DMS 273 (cell line): ENCODE data around the gene ASB11.
"Not testable (repeated sequence)": the region's sequence is repeated elsewhere in the genome, so short reads cannot be mapped to it uniquely, and the experiment has no call there.

ENCODE experiments used
- DNase-seq: peaks from one replicate; lab custom pipeline; 2025; ENCODE audit not compliant: unreplicated experiment; lab: John Stamatoyannopoulos, UW

Gene ASB11

GRCh38 chrX:15310117-15310516 is 5.3 kb downstream of the ASB11 start:
- DNase-seq, result peak; percentile 52

GRCh38 chrX:15305899-15306298 is 9.5 kb downstream of the ASB11 start:
- not testable (repeated sequence) for DNase-seq

- DNase-seq, result no peak
Measured at GRCh38 chrX:15301924-15302323, 13.5 kb downstream of the ASB11 start.

- peak; percentile 42 for DNase-seq
Measured at GRCh38 chrX:15299941-15300851, 15.2 kb downstream of the ASB11 start.

- DNase-seq, result no peak
Measured at GRCh38 chrX:15298780-15299179, 16.7 kb downstream of the ASB11 start.

- no peak for DNase-seq
Measured at GRCh38 chrX:15298201-15298600, 17.2 kb downstream of the ASB11 start.

- peak; percentile 24 for DNase-seq
Measured at GRCh38 chrX:15293451-15293850, 22.0 kb downstream of the ASB11 start.

- DNase-seq, result no peak
Measured at GRCh38 chrX:15292861-15293260, 22.6 kb downstream of the ASB11 start.

- no peak for DNase-seq
Measured at GRCh38 chrX:15277604-15278003, 37.8 kb downstream of the ASB11 start.

- no peak for DNase-seq
Measured at GRCh38 chrX:15274946-15275345, 40.5 kb downstream of the ASB11 start.

- DNase-seq, result not testable (repeated sequence)
Measured at GRCh38 chrX:15273275-15273674, 42.2 kb downstream of the ASB11 start.

GRCh38 chrX:15271757-15272156 is 43.7 kb downstream of the ASB11 start:
- no peak for DNase-seq

- DNase-seq, result peak; percentile 81
Measured at GRCh38 chrX:15269618-15270521, 45.6 kb downstream of the ASB11 start, which contains the start of gene ASB9. Gene ASB9 (minus strand): TSS chrX:15270083. CDS start chrX:15269874, 209 bp downstream.

- DNase-seq, result no peak
Measured at GRCh38 chrX:15269120-15269519, 46.3 kb downstream of the ASB11 start.

- no peak for DNase-seq
Measured at GRCh38 chrX:15254852-15255251, 60.6 kb downstream of the ASB11 start.

GRCh38 chrX:15245896-15246295 is 69.5 kb downstream of the ASB11 start:
- DNase-seq, result no peak

GRCh38 chrX:15244421-15244820 is 71.0 kb downstream of the ASB11 start:
- no peak for DNase-seq

GRCh38 chrX:15242899-15243555 is 72.4 kb downstream of the ASB11 start:
- DNase-seq, result peak; percentile 77

GRCh38 chrX:15241301-15241700 is 74.1 kb downstream of the ASB11 start:
- no peak for DNase-seq

GRCh38 chrX:15240414-15240813 is 75.0 kb downstream of the ASB11 start:
- DNase-seq, result no peak

- no peak for DNase-seq
Measured at GRCh38 chrX:15236146-15236545, 79.3 kb downstream of the ASB11 start.
